Stomach (tissue), 9 donors: ENCODE measurements around the gene CREBRF. TPM values are rescaled to one million over a fixed set of nuclear protein-coding genes. Genes with fewer than 3 reads are reported as not detected.
"Not testable (repeated sequence)": the region's sequence is repeated elsewhere in the genome, so short reads cannot be mapped to it uniquely, and the experiment has no call there.

ENCODE experiments used
- DNase-seq, 2 donors: peaks; one replicate each; pipeline versions ENCODE4 v3.0.0 to v3.0.0-alpha.2; 2013 to 2019
- H3K27ac ChIP-seq, 5 donors: fragments of 200-600 bp in 4 of 5; sonication (generic) in 4 of 5; one replicate each; pipeline ENCODE4 v1.5.1; 2013 to 2019; ENCODE audit warnings: mild to moderate bottlenecking in 1 of 5, moderate library complexity in 1 of 5
- H3K27me3 ChIP-seq, 3 donors: fragments of 200-600 bp; sonication (generic); one replicate each; pipeline ENCODE4 v1.5.1; 2017 to 2019; ENCODE audit warnings: mixed run types in 1 of 3
- H3K36me3 ChIP-seq, 4 donors: fragments of 200-600 bp; sonication (generic); 1 replicate in 3 of 4; 2 replicates in 1 of 4; pipeline ENCODE4 v1.5.1; 2016 to 2019
- H3K4me1 ChIP-seq, 4 donors: fragments of 200-600 bp; sonication (generic); one replicate each; pipeline ENCODE4 v1.5.1; 2016 to 2019
- H3K4me3 ChIP-seq, 4 donors: fragments of 200-600 bp; sonication (generic) in 3 of 4; one replicate each; pipeline ENCODE4 v1.5.1; 2016 to 2019; ENCODE audit warnings: mild to moderate bottlenecking in 1 of 4
- H3K9me3 ChIP-seq, 4 donors: fragments of 200-600 bp; sonication (generic); one replicate each; pipeline ENCODE4 v1.5.1; 2016 to 2019
- CTCF ChIP-seq, 7 experiments: fragments of 450-650 bp in 4 of 7; fragments of 200-600 bp in 3 of 7; sonication (generic) in 3 of 7; IDR thresholded peaks; one replicate each; pipeline ENCODE4 v1.5.1; 2016 to 2019; ENCODE audit warnings: antibody characterized with exemption in 7 of 7, control low read depth in 2 of 7, mild to moderate bottlenecking in 1 of 7
- EP300 ChIP-seq: sonication (generic); formaldehyde crosslinking; IDR thresholded peaks from one replicate; pipeline ENCODE4 v1.6.1; 2017; ENCODE audit warnings: antibody characterized with exemption
- POLR2A ChIP-seq, 4 donors: fragments of 450-650 bp; IDR thresholded peaks; one replicate each; pipeline ENCODE4 v1.6.1; 2016; ENCODE audit warnings: antibody characterized with exemption in 4 of 4, control low read depth in 2 of 4, mild to moderate bottlenecking in 1 of 4, moderate library complexity in 1 of 4
- POLR2AphosphoS5 ChIP-seq, 3 donors: sonication (generic); formaldehyde crosslinking; IDR thresholded peaks; one replicate each; pipeline ENCODE4 v1.6.1; 2016; ENCODE audit warnings: antibody characterized with exemption in 3 of 3
- WGBS, 5 donors: extraction: QIAGEN DNeasy Blood & Tissue Kit in 3 of 5; methylation state at CpG; one replicate each; pipeline versions ENCODE4 v1.1.5 to v1.1.7; 2013 to 2018; 5-methylcytosine and 5-hydroxymethylcytosine counted together
- intact Hi-C: fragments of 100-400 bp; cut with DNase I; formaldehyde crosslinking; loops from one replicate; pipeline ENCODE4 v1.15.1; 2023; ENCODE audit warnings: low total_unique reads
- polyA plus RNA-seq, 3 donors: library from polyadenylated mRNA; stranded (reverse); fragments of 200-250 nt; gene quantifications; one replicate each; pipeline ENCODE4 v1.2.3, GENCODE V29; 2013
- total RNA-seq, 5 donors: library from RNA; depleted of rRNA; stranded (reverse); fragments of >200 nt; gene quantifications; one replicate each; pipeline versions ENCODE4 v1.1.0 to v1.2.3, GENCODE V29; 2014 to 2016
- donor health status: healthy with polysubstance abuse.
- donor health status: Bipolar disorder and iron deficiency.
- donor health status: healthy.

CREBRF gene
- total and polyA plus RNA-seq, 8 donors = 3.2 to 42.3 (median 20.4) TPM

DNA sequence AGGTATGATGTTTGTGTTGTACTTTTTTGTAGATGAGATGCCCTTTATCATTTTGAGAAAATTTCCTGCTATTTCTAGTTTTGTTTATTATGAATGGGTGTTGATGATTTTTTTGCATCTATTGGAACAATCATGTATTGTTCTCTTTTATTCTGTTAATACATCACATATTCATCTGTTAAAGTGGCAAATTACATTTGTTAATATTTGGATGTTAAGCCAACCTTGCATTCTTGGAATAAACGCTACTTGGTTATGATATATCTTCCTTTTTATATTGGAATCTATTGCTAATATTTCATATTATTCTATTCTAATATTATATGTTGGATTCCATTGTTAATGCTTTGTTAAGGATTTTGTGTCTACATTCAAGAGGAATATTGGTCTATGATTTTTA is 63.6 kb downstream of the CREBRF start:
- H3K4me1 ChIP-seq = no peaks in the 10 kb centered on the region
- no peaks in the 10 kb centered on the region for H3K27me3 ChIP-seq
- no peak overlapping the region for H3K27ac ChIP-seq
- no peak overlapping the region for H3K4me3 ChIP-seq
- 96 to 100% (median 97%) methylated on average over 1 of the region's 1 CpG for WGBS, 5 donors
- no peak for DNase-seq
- peaks cover 13 to 82% (median 67%) of the 10 kb centered on the region in 4 donors for H3K36me3 ChIP-seq
- intact Hi-C loops = no loop called here
- H3K9me3 ChIP-seq = peaks cover 0 to 9% (median 0%) of the 10 kb centered on the region in 4 donors
- TF ChIP-seq CTCF (IDR thresholded peaks at IDR 0.05) = no peak

- peaks cover 0 to 9% (median 0%) of the 10 kb centered on the region in 4 donors for H3K9me3 ChIP-seq
- TF ChIP-seq EP300 = no peak
- no peak for TF ChIP-seq CTCF (IDR thresholded peaks at IDR 0.05)
- TF ChIP-seq POLR2A (IDR thresholded peaks at IDR 0.05) = no peak
- no peak for TF ChIP-seq POLR2AphosphoS5 (IDR thresholded peaks at IDR 0.05)
- intact Hi-C loops = no loop called here
- H3K4me1 ChIP-seq = no peaks in the 10 kb centered on the region
- no peaks in the 10 kb centered on the region for H3K27me3 ChIP-seq
- WGBS, 5 donors = 82 to 87% (median 85%) methylated on average over 3 of the region's 3 CpGs
- H3K36me3 ChIP-seq = peaks cover 17 to 80% (median 66%) of the 10 kb centered on the region in 4 donors
- H3K4me3 ChIP-seq = no peak overlapping the region
- DNase-seq = no peak
- no peak overlapping the region for H3K27ac ChIP-seq
Measured at GRCh38 chr5:173123416-173123815, 67.3 kb downstream of the CREBRF start.

- H3K4me3 ChIP-seq, H3K4me1 ChIP-seq, DNase-seq, H3K27me3 ChIP-seq, H3K9me3 ChIP-seq, intact Hi-C loops, H3K27ac ChIP-seq: not testable (repeated sequence)
- 96 to 100% (median 97%) methylated on average over 6 of the region's 6 CpGs for WGBS, 5 donors
- peaks cover 3 to 82% (median 67%) of the 10 kb centered on the region in 4 donors for H3K36me3 ChIP-seq
Measured at GRCh38 chr5:173132166-173132565, 76.0 kb downstream of the CREBRF start.

GRCh38 chr5:173138707-173139106 is 82.6 kb downstream of the CREBRF start:
- whole genome bisulfite sequencing, 5 donors = 83 to 91% (median 87%) methylated on average over 3 of the region's 3 CpGs
- Histone ChIP-seq H3K4me1 (peaks cover 0 to 9% (median 6%) of the 10 kb centered on the region in 4 donors), H3K27me3 (no peaks in the 10 kb centered on the region), H3K27ac (no peak overlapping the region), H3K9me3 (no peaks in the 10 kb centered on the region), H3K4me3 (no peak overlapping the region), H3K36me3 (peaks cover under 1 to 46% (median 25%) of the 10 kb centered on the region in 4 donors)
- no peak for TF ChIP-seq POLR2A (IDR thresholded peaks at IDR 0.05)
- no peak for TF ChIP-seq POLR2AphosphoS5 (IDR thresholded peaks at IDR 0.05)
- TF ChIP-seq CTCF (IDR thresholded peaks at IDR 0.05) = no peak
- TF ChIP-seq EP300 = no peak
- DNase-seq = no peak
- intact Hi-C loops = no loop called here

DNA sequence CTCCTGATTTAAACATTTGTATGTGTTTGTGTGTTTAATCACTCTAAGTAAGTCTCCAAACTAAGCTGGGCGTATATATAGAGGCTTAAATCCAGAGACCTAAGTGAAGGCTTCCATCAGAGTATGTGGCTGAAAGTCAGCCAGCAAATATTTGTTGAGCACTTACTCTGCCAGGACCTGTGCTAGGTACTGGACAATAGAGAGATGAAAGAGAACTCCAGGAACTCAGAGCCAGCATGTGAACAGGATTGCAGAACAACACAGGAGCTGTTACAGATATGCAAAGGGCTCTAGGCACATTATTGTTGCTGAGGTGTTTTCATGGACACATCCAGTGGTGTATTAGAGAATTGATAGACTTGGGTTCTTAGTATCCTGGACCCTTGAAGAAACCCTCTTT is 83.5 kb downstream of the CREBRF start:
- intact Hi-C loops = loop anchor here (10.0 kb wide), 1 partner anchor 155 kb away; the partner anchor contains the start of gene ATP6V0E1
- peaks cover 0 to 13% (median 7%) of the 10 kb centered on the region in 4 donors for H3K4me1 ChIP-seq
- 26 to 71% (median 34%) methylated on average over 1 of the region's 1 CpG for WGBS, 5 donors
- no peaks in the 10 kb centered on the region for H3K9me3 ChIP-seq
- no peaks in the 10 kb centered on the region for H3K27me3 ChIP-seq
- H3K4me3 ChIP-seq = no peak overlapping the region
- peaks cover 0 to 38% (median 21%) of the 10 kb centered on the region in 4 donors for H3K36me3 ChIP-seq
- H3K27ac ChIP-seq = peak overlapping the region in 3 of 5 donors; percentile 41 to 71 (median 45)
- DNase-seq = peak in 1 of 2 donors; percentile 65
- TF ChIP-seq POLR2AphosphoS5 (IDR thresholded peaks at IDR 0.05) (peak in 2 of 3 donors; percentile 13 to 45), EP300 (no peak)
